Mucosa of rectum (tissue), 2 donors: Measurements from ENCODE around the gene CNDP2.
A peak's percentile ranks its signal among the peaks of the same experiment; 100 is the strongest.
"Not testable (repeated sequence)": the region's sequence is repeated elsewhere in the genome, so short reads cannot be mapped to it uniquely, and the experiment has no call there.

Experiments
- H3K27ac ChIP-seq, 2 donors: one replicate each; pipeline ENCODE4 v1.7.0; 2013; ENCODE audit warnings: inconsistent platforms in 2 of 2, low read depth in 2 of 2, low read length in 2 of 2
- H3K27me3 ChIP-seq, 2 donors: one replicate each; pipeline ENCODE4 v1.7.0; 2013; ENCODE audit warnings: low read length in 2 of 2; ENCODE audit not compliant: control insufficient read depth in 2 of 2, insufficient read depth in 2 of 2
- H3K36me3 ChIP-seq, 2 donors: one replicate each; pipeline ENCODE4 v1.7.0; 2013; ENCODE audit warnings: low read length in 2 of 2; ENCODE audit not compliant: control insufficient read depth in 2 of 2, insufficient read depth in 2 of 2
- H3K4me1 ChIP-seq, 2 donors: one replicate each; pipeline ENCODE4 v1.7.0; 2013; ENCODE audit warnings: low read length in 2 of 2, mild to moderate bottlenecking in 1 of 2; ENCODE audit not compliant: control insufficient read depth in 2 of 2, insufficient read depth in 2 of 2
- H3K4me3 ChIP-seq, 2 donors: one replicate each; pipeline ENCODE4 v1.7.0; 2013; ENCODE audit warnings: low read length in 2 of 2
- H3K9ac ChIP-seq, 2 donors: one replicate each; pipeline ENCODE4 v1.7.0; 2013; ENCODE audit warnings: low read length in 2 of 2, low read depth in 1 of 2, mild to moderate bottlenecking in 1 of 2
- H3K9me3 ChIP-seq, 2 donors: one replicate each; pipeline ENCODE4 v1.7.0; 2013; ENCODE audit warnings: low read length in 2 of 2; ENCODE audit not compliant: control insufficient read depth in 2 of 2
- donor health status: healthy.
- donor health status: Normal muscosa, but diverticular disease.

The CNDP2 gene

DNA sequence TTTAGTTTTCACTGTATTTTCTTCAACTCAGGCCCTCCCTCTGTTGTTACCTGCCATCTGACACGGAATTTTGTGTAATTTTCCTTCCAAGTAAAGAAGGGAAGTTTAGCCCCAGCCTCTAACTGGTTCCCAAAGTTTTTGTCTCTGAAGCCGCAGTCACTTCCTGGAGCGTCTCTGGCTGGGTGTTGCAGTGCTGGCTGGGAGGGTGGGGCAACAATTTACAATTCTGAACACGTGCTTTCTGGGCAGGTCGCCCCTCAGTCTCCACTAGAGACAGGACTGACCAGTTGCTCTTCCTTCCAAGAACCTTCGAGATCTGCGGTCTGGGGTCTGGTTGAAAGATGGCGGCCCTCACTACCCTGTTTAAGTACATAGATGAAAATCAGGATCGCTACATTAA lies 3.5 kb downstream of the CNDP2 start:
- Histone ChIP-seq H3K4me3 (peak overlapping the region; percentile 64 to 79), H3K9ac (peak overlapping the region; percentile 74 to 76), H3K36me3 (peaks cover 22 to 29% of the 10 kb centered on the region in 2 donors), H3K4me1 (peaks cover 32 to 37% of the 10 kb centered on the region in 2 donors), H3K9me3 (no peaks in the 10 kb centered on the region), H3K27me3 (no peaks in the 10 kb centered on the region), H3K27ac (peak overlapping the region; percentile 78 to 91)

DNA sequence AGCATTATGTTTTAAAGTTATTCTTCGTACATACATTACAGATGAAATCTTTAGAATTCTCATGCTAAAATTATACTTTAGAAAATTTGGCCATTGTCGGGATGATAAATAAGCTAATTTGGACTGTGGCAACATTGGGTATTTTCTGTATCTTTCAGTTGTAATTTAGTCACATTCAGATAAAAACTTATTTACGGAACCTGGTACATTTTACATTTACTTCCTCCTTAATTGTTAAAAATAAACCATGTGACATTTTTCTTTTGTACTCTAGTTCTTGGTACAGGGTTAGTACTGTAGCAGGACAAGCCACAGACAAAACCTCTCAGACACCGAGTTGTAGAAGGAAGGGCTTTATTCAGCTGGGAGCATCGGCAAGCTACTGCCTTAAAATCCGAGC lies 4.2 kb downstream of the CNDP2 start:
- no peak overlapping the region for H3K9ac ChIP-seq

DNA sequence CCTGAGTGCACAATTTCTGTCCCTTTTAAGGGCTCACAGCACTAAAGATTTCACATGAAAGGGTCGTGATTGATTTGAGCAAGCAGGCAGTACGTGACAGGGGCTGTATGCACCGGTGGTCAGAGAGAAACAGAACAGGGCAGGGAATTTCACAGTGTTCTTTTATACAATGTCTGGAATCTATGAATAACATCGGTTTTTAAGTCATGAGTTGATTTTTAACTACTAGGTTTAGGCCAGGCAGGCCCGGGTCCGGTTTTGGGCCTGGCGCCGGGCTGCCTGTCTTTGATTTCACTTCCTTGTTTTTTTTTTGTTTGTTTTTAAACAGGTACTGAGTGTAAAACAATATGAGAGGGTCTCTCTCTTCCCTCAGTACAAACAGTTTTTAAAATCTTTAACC lies 4.6 kb downstream of the CNDP2 start:
- Histone ChIP-seq H3K4me3 (peak overlapping the region in 1 of 2 donors; percentile 79), H3K9ac (peak overlapping the region; percentile 33 to 37), H3K4me1 (peaks cover 32 to 37% of the 10 kb centered on the region in 2 donors), H3K27ac (peak overlapping the region; percentile 78 to 91), H3K36me3 (peaks cover 25 to 31% of the 10 kb centered on the region in 2 donors)
- H3K9me3 ChIP-seq, H3K27me3 ChIP-seq: not testable (repeated sequence)

More for the DNA sequence above, 4.2 kb downstream of the CNDP2 start:
- Histone ChIP-seq H3K36me3 (peaks cover 25 to 31% of the 10 kb centered on the region in 2 donors), H3K4me3 (peak overlapping the region in 1 of 2 donors; percentile 79), H3K4me1 (peaks cover 32 to 37% of the 10 kb centered on the region in 2 donors), H3K27ac (peak overlapping the region; percentile 78 to 91), H3K27me3 (no peaks in the 10 kb centered on the region), H3K9me3 (no peaks in the 10 kb centered on the region)

DNA sequence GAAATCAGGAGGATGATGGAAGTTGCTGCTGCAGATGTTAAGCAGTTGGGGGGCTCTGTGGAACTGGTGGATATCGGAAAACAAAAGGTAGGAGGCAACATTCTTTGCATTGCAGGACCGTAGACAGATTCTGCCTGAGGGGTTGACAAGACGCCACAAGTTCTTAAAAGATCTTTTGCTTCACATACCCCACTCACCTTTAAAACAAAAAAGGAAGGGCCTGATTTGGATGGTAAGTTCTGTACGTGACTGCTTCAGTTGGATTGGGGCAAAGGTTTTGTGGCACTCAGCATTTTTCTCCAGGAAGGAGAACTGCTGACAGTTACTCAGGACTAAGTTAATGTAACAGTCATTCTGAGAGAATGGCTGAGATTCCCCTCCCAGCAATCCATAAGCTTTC lies 5.2 kb downstream of the CNDP2 start:
- H3K4me3 ChIP-seq: peak overlapping the region in 1 of 2 donors; percentile 53
- H3K36me3 ChIP-seq: peaks cover 26 to 32% of the 10 kb centered on the region in 2 donors
- peak overlapping the region; percentile 78 to 91 for H3K27ac ChIP-seq
- H3K9ac ChIP-seq: peak overlapping the region; percentile 33 to 37
- H3K27me3 ChIP-seq: no peaks in the 10 kb centered on the region
- no peaks in the 10 kb centered on the region for H3K9me3 ChIP-seq
- peaks cover 32 to 38% of the 10 kb centered on the region in 2 donors for H3K4me1 ChIP-seq

DNA sequence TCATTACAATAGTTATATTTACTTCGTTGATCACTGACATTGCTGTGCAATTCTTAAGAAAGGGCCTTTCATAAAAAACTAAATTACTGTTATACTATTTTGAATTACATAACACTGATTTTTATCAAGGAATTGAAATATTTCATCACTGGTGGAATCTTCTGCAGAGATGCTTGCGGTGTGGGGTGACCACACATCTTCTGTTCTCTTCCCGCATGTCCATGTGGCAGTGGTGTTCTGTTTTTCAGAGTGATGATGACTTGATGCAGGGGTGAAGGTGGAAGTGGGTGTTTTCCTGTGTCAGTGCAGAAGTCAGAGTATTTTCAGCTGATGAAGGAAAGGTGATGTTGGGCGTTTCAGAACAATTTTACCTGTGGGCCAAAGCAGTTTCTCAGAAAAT lies 7.0 kb downstream of the CNDP2 start:
- H3K27me3 ChIP-seq: no peaks in the 10 kb centered on the region
- H3K27ac ChIP-seq: no peak overlapping the region
- no peak overlapping the region for H3K9ac ChIP-seq
- no peaks in the 10 kb centered on the region for H3K9me3 ChIP-seq
- H3K4me1 ChIP-seq: peaks cover 22 to 35% of the 10 kb centered on the region in 2 donors
- H3K4me3 ChIP-seq: no peak overlapping the region
- H3K36me3 ChIP-seq: peaks cover 39 to 47% of the 10 kb centered on the region in 2 donors

DNA sequence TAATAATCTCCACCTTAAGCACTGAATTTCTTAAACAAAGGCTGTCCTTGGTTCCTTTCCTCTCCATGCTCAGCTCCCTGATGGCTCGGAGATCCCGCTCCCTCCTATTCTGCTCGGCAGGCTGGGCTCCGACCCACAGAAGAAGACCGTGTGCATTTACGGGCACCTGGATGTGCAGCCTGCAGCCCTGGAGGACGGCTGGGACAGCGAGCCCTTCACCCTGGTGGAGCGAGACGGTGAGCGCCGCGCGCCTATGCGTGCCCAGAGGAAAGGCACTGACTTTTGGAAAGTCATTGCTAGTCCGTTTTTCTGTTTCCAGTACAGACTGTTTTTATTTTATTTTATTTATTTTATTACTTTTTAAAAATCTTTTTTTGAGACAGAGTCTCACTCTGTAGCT lies 9.6 kb downstream of the CNDP2 start:
- Histone ChIP-seq H3K27me3 (no peaks in the 10 kb centered on the region), H3K4me3 (no peak overlapping the region), H3K36me3 (peaks cover 65 to 68% of the 10 kb centered on the region in 2 donors), H3K9me3 (no peaks in the 10 kb centered on the region), H3K9ac (no peak overlapping the region), H3K27ac (no peak overlapping the region), H3K4me1 (peaks cover 13 to 29% of the 10 kb centered on the region in 2 donors)

DNA sequence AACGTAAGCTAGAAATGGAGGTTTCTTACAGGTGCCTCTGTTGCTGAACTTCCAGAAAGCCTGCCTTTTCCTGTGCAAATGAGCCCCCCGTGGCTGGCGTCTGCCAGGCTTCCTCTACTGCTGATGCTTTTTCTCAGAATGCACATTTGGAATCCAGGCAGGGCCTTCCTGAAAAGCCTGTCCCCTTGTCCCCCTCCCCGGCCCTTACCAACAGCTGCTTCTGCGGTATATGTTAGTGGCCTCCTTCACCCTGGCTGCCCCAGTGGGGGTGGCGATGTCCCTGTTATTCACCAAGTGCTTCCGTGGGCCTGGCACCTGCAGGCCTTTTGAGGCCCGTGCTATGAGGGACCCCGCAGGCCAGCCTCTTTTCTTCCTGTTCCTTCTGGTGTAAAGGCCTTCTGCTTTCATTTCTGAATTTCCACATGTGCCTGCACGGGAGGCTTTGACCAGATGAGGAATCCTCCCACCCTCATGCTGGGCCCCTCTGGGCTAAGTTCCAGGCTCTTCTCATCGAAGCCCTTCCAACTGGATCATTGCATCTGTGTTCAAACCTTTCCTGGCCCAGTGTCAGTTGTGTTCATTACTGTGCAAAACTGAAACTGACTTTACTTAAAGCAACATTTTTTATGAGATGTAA lies 10.4 kb downstream of the CNDP2 start:
- Histone ChIP-seq H3K4me3 (no peak overlapping the region), H3K4me1 (peaks cover 7 to 22% of the 10 kb centered on the region in 2 donors), H3K27ac (peak overlapping the region in 1 of 2 donors; percentile 43), H3K9ac (no peak overlapping the region), H3K27me3 (no peaks in the 10 kb centered on the region), H3K9me3 (no peaks in the 10 kb centered on the region), H3K36me3 (peaks cover 66 to 69% of the 10 kb centered on the region in 2 donors)

DNA sequence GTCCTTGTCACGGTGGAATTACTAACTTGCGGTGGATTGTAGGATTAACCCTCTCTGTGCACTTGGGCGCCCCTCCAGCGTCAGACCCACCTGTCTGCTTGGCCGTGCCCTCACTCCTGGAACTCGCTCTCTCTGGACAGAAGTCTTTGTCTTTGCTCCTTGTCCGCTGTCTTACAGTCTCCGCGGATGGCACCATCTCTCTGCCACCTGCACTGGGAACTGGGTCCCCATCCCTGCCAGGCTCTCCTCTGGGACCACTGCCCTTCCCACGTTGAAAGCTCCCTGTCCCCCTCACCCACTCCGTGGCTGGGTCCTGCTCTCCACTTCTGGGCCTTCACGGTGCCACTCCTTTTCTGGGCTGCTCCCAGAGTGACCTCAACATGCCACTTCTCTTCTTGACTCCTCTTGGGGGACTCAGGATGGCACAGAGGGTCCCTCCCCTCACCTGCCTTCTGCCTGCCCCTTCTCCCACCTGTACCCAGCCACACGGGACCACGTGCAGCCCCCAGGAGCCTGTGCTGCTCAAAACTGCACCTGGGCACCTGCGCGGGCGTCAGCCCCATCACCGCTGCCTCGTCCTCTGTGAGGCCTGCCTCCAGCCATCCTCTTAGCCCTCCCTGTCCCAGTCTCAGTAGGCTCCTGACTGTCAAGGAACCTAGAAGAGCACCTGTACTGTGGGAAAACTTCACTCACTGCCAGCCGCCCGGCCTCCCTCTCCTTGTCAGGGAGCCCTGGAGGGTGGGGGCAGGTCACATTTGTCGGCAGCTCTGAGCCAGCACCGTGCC lies 11.1 kb downstream of the CNDP2 start:
- H3K4me3 ChIP-seq: no peak overlapping the region
- H3K4me1 ChIP-seq: peaks cover 7 to 22% of the 10 kb centered on the region in 2 donors
- no peaks in the 10 kb centered on the region for H3K27me3 ChIP-seq
- peaks cover 72 to 73% of the 10 kb centered on the region in 2 donors for H3K36me3 ChIP-seq
- no peaks in the 10 kb centered on the region for H3K9me3 ChIP-seq
- no peak overlapping the region for H3K9ac ChIP-seq
- H3K27ac ChIP-seq: no peak overlapping the region

DNA sequence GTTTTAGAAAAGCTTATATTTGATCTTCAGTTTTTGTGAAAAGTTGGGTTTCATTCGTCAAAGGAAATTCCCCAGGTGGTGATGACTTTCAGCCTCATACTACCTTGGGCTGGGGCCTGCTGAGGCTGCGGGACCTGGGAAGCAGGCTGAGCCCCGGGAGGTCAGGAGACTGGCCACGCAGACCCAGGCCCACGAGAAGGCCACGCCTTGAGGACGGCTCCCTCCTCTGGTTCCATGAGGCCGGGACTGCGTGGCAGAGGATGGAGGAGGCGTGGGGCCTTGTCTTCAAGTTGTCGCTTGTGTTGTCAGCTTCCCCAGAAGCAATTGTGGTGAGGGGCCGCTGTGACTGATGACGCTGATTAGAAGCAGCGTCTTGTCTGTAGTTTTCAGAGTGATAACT lies 11.8 kb downstream of the CNDP2 start:
- H3K4me1 ChIP-seq: peaks cover 7 to 22% of the 10 kb centered on the region in 2 donors
- peaks cover 73 to 74% of the 10 kb centered on the region in 2 donors for H3K36me3 ChIP-seq

DNA sequence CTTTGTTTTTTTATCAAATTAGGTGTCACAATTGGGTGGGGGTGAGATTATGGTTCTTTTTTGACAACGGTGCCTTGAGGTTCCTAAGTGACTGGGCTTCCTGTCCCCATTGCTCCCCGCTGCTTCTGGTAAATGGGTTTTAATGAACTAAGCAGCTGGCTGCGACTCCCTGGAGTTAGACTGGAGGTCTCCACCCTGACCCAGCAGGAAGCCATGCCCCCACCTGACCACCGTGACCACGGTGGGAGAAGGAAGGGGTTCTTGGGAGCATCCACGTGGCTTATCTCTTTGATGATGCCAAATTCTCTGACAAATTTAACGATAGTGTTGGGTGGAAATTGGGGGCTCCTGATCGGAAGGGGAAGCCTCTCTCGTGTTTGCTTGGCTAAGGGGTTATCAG lies 12.2 kb downstream of the CNDP2 start:
- Histone ChIP-seq H3K4me1 (peaks cover 7 to 22% of the 10 kb centered on the region in 2 donors), H3K4me3 (no peak overlapping the region), H3K36me3 (peaks cover 74 to 75% of the 10 kb centered on the region in 2 donors), H3K9me3 (no peaks in the 10 kb centered on the region), H3K9ac (no peak overlapping the region), H3K27ac (no peak overlapping the region), H3K27me3 (no peaks in the 10 kb centered on the region)

More for the DNA sequence above, 11.8 kb downstream of the CNDP2 start:
- no peak overlapping the region for H3K4me3 ChIP-seq
- no peaks in the 10 kb centered on the region for H3K9me3 ChIP-seq
- no peaks in the 10 kb centered on the region for H3K27me3 ChIP-seq
- H3K9ac ChIP-seq: no peak overlapping the region
- H3K27ac ChIP-seq: no peak overlapping the region
